ENCODE measurements around the gene LLGL2. TPM values are rescaled to one million over a fixed set of nuclear protein-coding genes. Genes with fewer than 3 reads are reported as not detected.

Gene LLGL2
- total and polyA plus RNA-seq, 10 of the 15 experiments (the other 5 are each of a cell fraction or from before 2014, with no cell fraction given): 0.21 to 9.9 (median 4.5) TPM

- H3K27ac ChIP-seq (ENCODE audit: control insufficient read depth, insufficient read depth): no peak overlapping the region
- H3K4me1 ChIP-seq (ENCODE audit: control insufficient read depth, insufficient read depth, low read length): peaks cover 21% of the 10 kb centered on the region
- ChIA-PET RAD21 (ENCODE audit: unreplicated experiment) (interaction anchor here (0.6 kb wide), 1 partner anchor 106 kb away, joined by 3 read pairs; no protein-coding TSS in a partner anchor), POLR2A (interaction anchor here (0.6 kb wide), 1 partner anchor 113 kb away, joined by 6 read pairs; no protein-coding TSS in a partner anchor), CTCF (no interaction called here), SMC1A (ENCODE audit: uncharacterized antibody, unreplicated experiment) (no interaction called here)
- no peaks in the 10 kb centered on the region for H3K79me2 ChIP-seq (ENCODE audit: control insufficient read depth, insufficient read depth, low read length)
- H4K20me1 ChIP-seq (ENCODE audit: control insufficient read depth, insufficient read depth): no peaks in the 10 kb centered on the region
- intact Hi-C loops (cut with micrococcal nuclease; ENCODE audit: unreplicated experiment) (no loop called here), in situ Hi-C loops (cut with MboI) (no loop called here)
- H2AFZ ChIP-seq (ENCODE audit: control insufficient read depth, low read depth, low read length): no peak overlapping the region
- H3K27me3 ChIP-seq (replicated peaks in 1 of 2; ENCODE audit: control insufficient read depth in 2 of 2, insufficient read depth in 2 of 2, low read length in 1 of 2): no peaks in the 10 kb centered on the region
- H3K4me2 ChIP-seq (ENCODE audit: control insufficient read depth, insufficient read depth): no peak overlapping the region
- WGBS (ENCODE audit: insufficient coverage, insufficient replicate concordance, low lambda C conversion rate, missing lambda C conversion rate): 86% methylated on average over 31 of the region's 31 CpGs
- no peak for ATAC-seq
- DNase-seq (ENCODE audit: low read depth, low spot score): no peak
- H3K4me3 ChIP-seq: no peak overlapping the region
- no peaks in the 10 kb centered on the region for H3K36me3 ChIP-seq (ENCODE audit: control insufficient read depth in 2 of 2, insufficient read depth in 2 of 2, low read length in 1 of 2)
- no peak overlapping the region for H3K9ac ChIP-seq (ENCODE audit: control insufficient read depth, insufficient read depth, low read length)
- BruUV-seq (replicated peaks): no TSS peak
- no peaks in the 10 kb centered on the region for H3K9me3 ChIP-seq (replicated peaks; ENCODE audit: control insufficient read depth, insufficient read depth, low read length)
- no peak for FAIRE-seq
- no peak for TF ChIP-seq MTA2 (IDR thresholded peaks at IDR 0.05; ENCODE audit: low read depth)
- TF ChIP-seq SRF (IDR thresholded peaks at IDR 0.05; ENCODE audit: low read depth in 2 of 2, low read length in 2 of 2): no peak
- TF ChIP-seq, protein P1, sequence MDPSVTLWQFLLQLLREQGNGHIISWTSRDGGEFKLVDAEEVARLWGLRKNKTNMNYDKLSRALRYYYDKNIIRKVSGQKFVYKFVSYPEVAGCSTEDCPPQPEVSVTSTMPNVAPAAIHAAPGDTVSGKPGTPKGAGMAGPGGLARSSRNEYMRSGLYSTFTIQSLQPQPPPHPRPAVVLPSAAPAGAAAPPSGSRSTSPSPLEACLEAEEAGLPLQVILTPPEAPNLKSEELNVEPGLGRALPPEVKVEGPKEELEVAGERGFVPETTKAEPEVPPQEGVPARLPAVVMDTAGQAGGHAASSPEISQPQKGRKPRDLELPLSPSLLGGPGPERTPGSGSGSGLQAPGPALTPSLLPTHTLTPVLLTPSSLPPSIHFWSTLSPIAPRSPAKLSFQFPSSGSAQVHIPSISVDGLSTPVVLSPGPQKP (IDR thresholded peaks at IDR 0.05; ENCODE audit: low read depth, low read length): no peak
- TF ChIP-seq CTCF (IDR thresholded peaks at IDR 0.05 in 2 of 3, conservative IDR thresholded peaks at IDR 0.05 in 1 of 3; ENCODE audit: control insufficient read depth in 2 of 3, extremely low read depth in 1 of 3, insufficient read depth in 1 of 3, low read depth in 3 of 3, low read length in 3 of 3): no peak
- TF ChIP-seq, protein P2, sequence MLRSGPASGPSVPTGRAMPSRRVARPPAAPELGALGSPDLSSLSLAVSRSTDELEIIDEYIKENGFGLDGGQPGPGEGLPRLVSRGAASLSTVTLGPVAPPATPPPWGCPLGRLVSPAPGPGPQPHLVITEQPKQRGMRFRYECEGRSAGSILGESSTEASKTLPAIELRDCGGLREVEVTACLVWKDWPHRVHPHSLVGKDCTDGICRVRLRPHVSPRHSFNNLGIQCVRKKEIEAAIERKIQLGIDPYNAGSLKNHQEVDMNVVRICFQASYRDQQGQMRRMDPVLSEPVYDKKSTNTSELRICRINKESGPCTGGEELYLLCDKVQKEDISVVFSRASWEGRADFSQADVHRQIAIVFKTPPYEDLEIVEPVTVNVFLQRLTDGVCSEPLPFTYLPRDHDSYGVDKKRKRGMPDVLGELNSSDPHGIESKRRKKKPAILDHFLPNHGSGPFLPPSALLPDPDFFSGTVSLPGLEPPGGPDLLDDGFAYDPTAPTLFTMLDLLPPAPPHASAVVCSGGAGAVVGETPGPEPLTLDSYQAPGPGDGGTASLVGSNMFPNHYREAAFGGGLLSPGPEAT (IDR thresholded peaks at IDR 0.05; ENCODE audit: low read depth): no peak
- TF ChIP-seq RB1 (IDR thresholded peaks at IDR 0.05; ENCODE audit: borderline replicate concordance): no peak
- TF ChIP-seq ZNF24 (IDR thresholded peaks at IDR 0.05): no peak
- no peak for TF ChIP-seq HDGF (IDR thresholded peaks at IDR 0.05)
- no peak for TF ChIP-seq MEF2B (IDR thresholded peaks at IDR 0.05; ENCODE audit: partially characterized antibody, poor library complexity, severe bottlenecking)
- no peak for TF ChIP-seq CHD1 (IDR thresholded peaks at IDR 0.05; ENCODE audit: low read depth, low read length)
- TF ChIP-seq ZNF217 (IDR thresholded peaks at IDR 0.05): no peak
- TF ChIP-seq SIN3A (IDR thresholded peaks at IDR 0.05; ENCODE audit: low read depth, low read length): no peak
- TF ChIP-seq FOXK2 (IDR thresholded peaks at IDR 0.05): no peak
- no peak for TF ChIP-seq BRCA1 (IDR thresholded peaks at IDR 0.05; ENCODE audit: low read depth, low read length)
- TF ChIP-seq IKZF1 (conservative IDR thresholded peaks at IDR 0.05): no peak
- TF ChIP-seq, protein P3, sequence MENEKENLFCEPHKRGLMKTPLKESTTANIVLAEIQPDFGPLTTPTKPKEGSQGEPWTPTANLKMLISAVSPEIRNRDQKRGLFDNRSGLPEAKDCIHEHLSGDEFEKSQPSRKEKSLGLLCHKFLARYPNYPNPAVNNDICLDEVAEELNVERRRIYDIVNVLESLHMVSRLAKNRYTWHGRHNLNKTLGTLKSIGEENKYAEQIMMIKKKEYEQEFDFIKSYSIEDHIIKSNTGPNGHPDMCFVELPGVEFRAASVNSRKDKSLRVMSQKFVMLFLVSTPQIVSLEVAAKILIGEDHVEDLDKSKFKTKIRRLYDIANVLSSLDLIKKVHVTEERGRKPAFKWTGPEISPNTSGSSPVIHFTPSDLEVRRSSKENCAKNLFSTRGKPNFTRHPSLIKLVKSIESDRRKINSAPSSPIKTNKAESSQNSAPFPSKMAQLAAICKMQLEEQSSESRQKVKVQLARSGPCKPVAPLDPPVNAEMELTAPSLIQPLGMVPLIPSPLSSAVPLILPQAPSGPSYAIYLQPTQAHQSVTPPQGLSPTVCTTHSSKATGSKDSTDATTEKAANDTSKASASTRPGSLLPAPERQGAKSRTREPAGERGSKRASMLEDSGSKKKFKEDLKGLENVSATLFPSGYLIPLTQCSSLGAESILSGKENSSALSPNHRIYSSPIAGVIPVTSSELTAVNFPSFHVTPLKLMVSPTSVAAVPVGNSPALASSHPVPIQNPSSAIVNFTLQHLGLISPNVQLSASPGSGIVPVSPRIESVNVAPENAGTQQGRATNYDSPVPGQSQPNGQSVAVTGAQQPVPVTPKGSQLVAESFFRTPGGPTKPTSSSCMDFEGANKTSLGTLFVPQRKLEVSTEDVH (IDR thresholded peaks at IDR 0.05; ENCODE audit: low read depth, partially characterized antibody): no peak
These were observed 43.1 kb downstream of the LLGL2 start for GRCh38 chr17:75568412-75569255.
